Stimulated activated CD8-positive, alpha-beta memory T cell treated with anti-CD3 and anti-CD28 coated beads, Interleukin-12 subunit alpha, Interleukin-12 subunit beta, amount 100 ng/mL, for 4 hours (primary cell): ENCODE measurements around the gene TRIM47.
A peak's percentile ranks its signal among the peaks of the same experiment; 100 is the strongest.
"Not testable (repeated sequence)": the region's sequence is repeated elsewhere in the genome, so short reads cannot be mapped to it uniquely, and the experiment has no call there.

ENCODE experiments used
- DNase-seq: peaks from one replicate; pipeline ENCODE4 v3.0.0-alpha.2; 2020; ENCODE audit warnings: low read depth

The TRIM47 gene

GRCh38 chr17:75869282-75870141 is 8.9 kb downstream of the TRIM47 start:
- no peak for DNase-seq

DNA sequence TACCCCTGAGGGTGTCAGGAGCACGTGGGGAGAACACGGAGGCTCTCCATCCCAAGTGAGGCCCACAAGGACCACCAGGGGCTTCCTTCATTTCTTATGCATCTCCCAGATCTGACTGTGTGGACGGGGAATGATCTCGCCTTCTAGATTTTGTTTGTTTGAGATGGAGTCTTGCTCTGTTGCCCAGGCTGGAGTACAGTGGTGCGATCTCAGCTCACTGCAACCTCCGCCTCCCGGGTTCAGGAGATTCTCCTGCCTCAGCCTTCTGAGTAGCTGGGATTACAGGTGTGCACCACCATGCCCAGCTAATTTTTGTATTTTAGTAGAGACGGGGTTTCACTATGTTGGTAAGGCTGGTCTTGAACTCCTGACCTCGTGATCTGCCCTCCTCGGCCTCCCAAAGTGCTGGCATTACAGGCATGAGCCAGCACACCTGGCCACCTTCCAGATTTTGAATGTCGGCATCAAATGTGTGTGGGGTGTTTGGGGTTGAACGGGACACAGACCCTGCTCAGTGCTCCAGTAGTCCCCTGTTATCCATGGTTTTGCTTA is 9.6 kb downstream of the TRIM47 start:
- DNase-seq: not testable (repeated sequence)

GRCh38 chr17:75865404-75866188 is 12.8 kb downstream of the TRIM47 start:
- not testable (repeated sequence) for DNase-seq

DNA sequence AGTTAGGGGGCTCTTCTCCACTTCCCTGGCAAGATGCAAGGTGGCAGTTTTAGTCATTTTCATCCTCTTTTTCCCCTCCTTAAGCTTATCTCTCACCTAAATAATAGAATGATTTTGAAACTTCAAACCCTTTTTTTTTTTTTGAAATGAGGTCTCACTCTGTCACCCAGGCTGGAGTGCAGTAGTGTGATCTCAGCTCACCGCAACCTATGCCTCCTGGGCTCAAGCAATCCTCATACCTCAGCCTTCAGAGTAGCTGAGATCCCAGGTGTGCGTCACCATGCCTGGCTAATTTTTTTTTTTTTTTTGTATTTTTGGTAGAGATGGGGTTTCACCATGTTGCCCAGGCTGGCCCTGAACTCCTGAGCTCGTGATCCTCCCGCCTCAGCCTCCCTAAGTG is 13.5 kb downstream of the TRIM47 start:
- DNase-seq: not testable (repeated sequence)

- peak; percentile 15 for DNase-seq
Measured at GRCh38 chr17:75864448-75864871, 13.9 kb downstream of the TRIM47 start.

DNA sequence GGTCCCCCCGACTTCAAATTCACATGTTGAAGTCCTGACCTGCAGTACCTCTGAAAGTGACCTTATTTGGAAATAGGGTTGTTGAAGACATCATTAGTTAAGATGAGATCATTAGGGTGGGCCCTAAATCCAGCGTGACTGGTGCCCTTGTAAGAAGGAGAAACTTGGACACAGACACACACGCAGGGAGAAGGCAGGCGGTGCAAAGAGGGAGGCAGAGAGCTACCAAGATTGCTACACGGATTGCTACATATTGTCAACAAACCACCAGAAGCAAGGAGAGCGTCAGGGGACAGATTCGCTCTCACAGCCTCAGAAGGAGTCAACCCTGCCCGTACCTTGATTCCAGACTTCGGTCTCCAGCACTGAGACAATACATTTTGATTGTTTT is 16.5 kb downstream of the TRIM47 start:
- no peak for DNase-seq

- not testable (repeated sequence) for DNase-seq
Measured at GRCh38 chr17:75859358-75859757, 19.0 kb downstream of the TRIM47 start.

DNA sequence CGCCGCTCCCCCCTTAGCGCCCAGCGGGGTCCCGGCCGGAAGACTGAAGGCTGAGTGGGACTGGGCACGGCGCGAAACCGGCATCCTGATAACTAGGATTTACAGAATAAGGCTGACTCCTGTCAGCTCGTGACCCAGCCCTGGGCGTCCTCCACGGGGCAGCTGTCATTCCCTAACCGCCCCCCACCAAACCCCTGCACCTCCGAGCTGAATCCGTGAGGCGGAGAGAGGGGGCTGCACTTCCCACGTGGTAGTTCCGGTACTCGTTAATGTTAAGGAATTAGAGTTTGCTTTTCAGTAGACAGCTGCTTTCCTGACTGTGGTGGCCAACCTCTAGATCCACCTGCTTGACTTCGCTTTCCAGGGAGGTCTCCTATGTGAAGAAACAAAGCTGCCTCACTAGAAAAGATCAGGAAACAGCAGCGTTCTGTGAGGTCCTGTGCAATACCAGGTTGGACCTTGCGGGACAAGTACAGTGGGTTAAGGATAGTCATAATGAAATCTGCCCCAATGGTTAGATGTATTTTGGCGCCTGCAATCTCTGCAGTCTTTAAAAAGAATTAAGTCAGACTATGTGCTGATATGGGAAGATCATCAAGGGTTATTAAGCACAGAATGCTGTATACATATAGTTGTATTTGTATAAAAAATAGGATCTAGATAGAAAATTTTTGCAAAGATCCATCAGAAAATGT is 22.2 kb downstream of the TRIM47 start:
- DNase-seq: no peak

DNA sequence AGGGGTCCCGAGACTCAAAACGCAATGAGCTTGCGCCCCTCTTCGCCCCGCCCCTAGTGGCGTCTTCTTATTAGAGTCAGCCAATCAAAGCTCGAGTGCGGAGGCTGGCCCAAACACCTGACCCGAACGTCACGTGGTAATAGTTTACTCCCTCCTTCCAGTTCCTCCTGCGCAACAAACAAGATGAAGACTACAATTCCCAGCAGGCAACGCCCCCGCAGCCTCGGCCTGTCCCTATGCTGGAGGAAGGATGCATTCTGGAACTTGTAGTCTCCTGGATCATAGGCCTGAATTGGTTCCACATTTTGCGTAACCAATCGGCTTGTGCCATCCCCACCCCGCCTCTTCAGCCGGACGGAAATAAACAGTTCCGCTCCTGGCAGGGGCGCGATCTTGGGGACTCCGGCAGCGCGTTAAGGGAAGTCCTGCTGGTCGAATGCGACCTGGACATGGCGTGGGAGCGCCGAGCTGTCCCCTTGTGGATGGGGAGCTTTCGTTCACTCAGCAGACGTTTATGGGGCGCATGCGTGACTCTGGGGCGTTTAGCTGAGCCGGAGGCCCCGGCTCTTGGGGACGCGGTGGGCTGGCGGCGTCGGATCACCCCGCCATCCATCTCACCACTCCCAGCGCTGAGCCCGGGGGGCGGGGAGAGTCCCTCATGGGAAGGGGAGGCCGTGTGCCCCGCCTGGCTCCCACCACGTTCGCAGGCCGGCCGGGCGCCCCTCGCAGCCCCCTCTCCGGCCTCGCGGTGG is 22.9 kb downstream of the TRIM47 start, which contains the start of gene WBP2:
TSS of gene WBP2 (minus strand) at position 26 of the 752 bp plus-strand sequence. CDS start 38 bp downstream, outside the sequence.
- peak; percentile 93 for DNase-seq

- no peak for DNase-seq
Measured at GRCh38 chr17:75854881-75855309, 23.5 kb downstream of the TRIM47 start.

DNA sequence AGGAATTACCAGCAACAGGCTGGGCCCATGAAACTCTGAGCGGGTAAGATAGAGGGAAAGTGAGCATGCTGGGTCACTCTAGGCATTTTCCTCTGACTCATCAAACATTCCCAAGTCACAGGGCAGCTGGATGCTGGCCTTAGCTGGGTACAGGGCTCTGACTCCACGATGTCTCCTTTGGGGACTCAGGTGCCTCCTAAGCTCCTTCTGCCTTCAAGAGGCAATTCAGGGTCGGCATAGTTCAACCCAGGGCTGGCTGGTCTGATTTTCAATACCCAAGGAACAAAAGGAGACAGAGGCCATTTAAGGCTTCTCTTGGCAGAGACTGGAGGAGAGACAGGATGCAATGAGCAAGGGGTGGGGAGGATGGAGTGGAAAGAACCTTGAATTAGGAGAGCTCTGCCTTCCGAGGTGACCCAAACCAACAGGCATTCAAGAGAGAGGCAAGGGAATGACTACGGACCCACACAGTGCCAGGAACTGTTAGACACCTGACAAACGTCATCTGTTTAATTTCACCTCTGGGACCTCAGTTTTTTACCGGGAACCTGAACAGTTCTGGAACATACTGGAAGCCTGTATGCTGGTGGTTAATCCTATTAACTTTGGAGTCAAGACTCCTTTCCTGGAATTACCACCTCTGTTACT is 24.2 kb downstream of the TRIM47 start:
- DNase-seq: no peak

GRCh38 chr17:75853433-75853832 is 24.9 kb downstream of the TRIM47 start:
- no peak for DNase-seq

DNA sequence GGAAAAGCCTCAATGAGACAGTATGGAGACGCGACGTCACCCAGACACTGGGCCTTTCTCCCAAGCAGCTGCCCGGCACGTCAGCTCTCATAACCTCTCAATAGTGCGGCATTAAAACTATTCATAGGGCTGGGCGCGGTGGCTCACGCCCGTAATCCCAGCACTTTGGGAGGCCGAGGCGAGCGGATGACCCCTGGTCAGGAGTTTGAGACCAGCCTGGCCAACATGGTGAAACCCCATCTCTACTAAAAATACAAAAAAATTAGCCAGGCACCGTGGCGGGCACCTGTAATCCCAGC is 26.7 kb downstream of the TRIM47 start:
- DNase-seq: not testable (repeated sequence)

- no peak for DNase-seq
Measured at GRCh38 chr17:75850928-75851692, 27.3 kb downstream of the TRIM47 start.

DNA sequence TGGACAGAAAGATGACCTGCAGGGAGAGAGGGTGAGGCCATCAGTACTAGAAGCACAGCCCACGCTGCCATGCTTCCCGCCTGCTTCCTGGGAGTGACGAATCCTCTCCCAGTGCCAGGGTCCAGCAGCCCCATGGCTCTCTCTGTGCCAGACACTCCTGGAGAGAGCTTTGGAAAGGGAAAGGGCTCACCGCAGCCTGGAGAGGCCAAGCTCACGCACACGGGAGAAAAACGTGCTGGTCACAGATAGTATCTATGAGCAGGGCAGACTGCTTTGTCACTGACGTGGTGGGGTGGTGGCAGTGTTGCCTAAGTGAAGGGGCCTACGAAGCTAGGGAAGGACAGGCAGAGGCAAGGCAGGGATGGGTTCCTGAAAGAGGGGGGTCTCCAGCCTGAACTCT is 28.7 kb downstream of the TRIM47 start:
- DNase-seq: no peak

GRCh38 chr17:75849279-75849646 is 29.1 kb downstream of the TRIM47 start:
- no peak for DNase-seq

DNA sequence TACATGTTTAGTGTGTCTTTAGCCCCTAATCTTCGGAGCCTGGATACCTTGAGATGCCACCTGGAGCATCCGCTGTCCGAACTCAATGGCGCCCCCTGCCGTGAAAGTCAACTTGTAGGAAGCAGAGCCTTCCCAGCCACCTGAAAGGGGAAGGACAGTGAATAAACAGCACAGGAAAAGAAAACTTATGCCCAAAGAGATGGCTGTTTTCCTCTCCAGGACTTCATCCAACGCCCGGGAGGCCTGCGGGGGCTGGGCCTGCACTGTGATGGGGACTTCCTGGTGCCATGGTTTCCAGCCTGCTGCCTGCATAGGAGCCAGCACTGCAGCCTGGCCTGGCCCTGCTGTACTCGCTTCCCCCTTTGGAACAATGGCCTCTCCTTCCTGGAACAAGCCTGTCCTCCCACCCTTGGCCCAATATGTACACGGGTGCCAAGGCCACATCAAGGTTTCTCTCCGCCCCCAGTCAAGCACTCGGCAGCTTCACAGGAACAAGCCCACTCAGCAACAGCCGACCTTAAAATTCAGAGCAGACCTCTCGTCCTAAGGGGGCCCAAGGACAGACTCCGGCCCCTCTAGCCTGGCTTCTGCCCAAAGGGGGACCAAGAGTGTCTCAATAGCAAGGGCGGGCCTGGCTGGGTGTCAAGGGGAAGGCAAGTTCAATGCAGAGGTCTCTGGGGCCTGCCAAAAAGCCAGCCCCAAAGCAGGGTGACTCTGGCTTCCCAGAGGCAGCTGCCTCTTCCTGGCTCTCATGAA is 29.7 kb downstream of the TRIM47 start:
- peak; percentile 48 for DNase-seq

- DNase-seq: no peak
Measured at GRCh38 chr17:75847614-75848522, 30.5 kb downstream of the TRIM47 start.
